GM06990 (cell line): Measurements from ENCODE around the gene AUTS2.

ENCODE experiments used
- DNase-seq: peaks from one replicate; pipeline ENCODE4 v3.0.0-alpha.2; 2011; ENCODE audit not compliant: insufficient read length; ENCODE audit errors: extremely low read depth
- H3K27me3 ChIP-seq: replicated peaks from 2 replicates; pipeline ENCODE4 v1.6.0; 2011; ENCODE audit warnings: low read length; ENCODE audit not compliant: control insufficient read depth, insufficient read depth
- H3K36me3 ChIP-seq: 2 replicates; pipeline ENCODE4 v1.5.1; 2011; ENCODE audit warnings: low read length; ENCODE audit not compliant: control insufficient read depth, insufficient read depth
- H3K4me3 ChIP-seq: replicated peaks from 2 replicates; pipeline ENCODE4 v1.5.1; 2011; ENCODE audit warnings: low read depth, mild to moderate bottlenecking, control low read depth, low read length
- CTCF ChIP-seq: IDR thresholded peaks from 2 replicates; pipeline ENCODE4 v1.5.1; 2011; ENCODE audit warnings: low read length, control low read depth, mild to moderate bottlenecking, inconsistent platforms; ENCODE audit not compliant: insufficient read depth, poor library complexity, severe bottlenecking

Gene AUTS2

GRCh38 chr7:69714886-69715576 lies 116.8 kb downstream of the AUTS2 start:
- Histone ChIP-seq H3K4me3 (no peak overlapping the region), H3K27me3 (no peaks in the 10 kb centered on the region), H3K36me3 (no peaks in the 10 kb centered on the region)
- no peak for DNase-seq
- no peak for TF ChIP-seq CTCF

DNA sequence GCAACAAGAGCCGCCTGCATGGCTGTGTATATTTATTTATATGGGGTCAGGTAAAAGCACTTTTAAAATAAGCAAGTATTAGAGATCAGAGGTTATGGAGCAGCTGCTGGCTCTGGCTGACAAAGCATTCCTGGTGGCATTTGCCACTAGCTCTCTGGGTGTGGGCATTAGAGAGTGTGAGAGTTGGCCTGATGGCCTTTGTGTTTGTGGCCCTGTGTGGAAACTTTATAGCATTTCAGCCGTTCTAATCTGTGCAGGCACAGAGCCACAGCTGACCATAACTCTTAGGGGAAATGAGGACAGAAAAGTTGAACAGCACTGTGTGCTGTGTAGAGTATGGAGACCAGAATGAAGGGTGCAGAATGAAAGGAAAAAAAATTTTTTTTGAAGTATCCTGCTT lies 118.9 kb downstream of the AUTS2 start:
- Histone ChIP-seq H3K36me3 (no peaks in the 10 kb centered on the region), H3K27me3 (0 out of 2 replicates have a peak, but pooled peaks cover 2% of the 10 kb centered on the region), H3K4me3 (no peak overlapping the region)
- DNase-seq = no peak
- TF ChIP-seq CTCF = no peak

GRCh38 chr7:69719717-69720116 lies 121.4 kb downstream of the AUTS2 start:
- DNase-seq = no peak
- TF ChIP-seq CTCF = no peak
- Histone ChIP-seq H3K36me3 (no peaks in the 10 kb centered on the region), H3K4me3 (no peak overlapping the region), H3K27me3 (0 out of 2 replicates have a peak, but pooled peaks cover 2% of the 10 kb centered on the region)

DNA sequence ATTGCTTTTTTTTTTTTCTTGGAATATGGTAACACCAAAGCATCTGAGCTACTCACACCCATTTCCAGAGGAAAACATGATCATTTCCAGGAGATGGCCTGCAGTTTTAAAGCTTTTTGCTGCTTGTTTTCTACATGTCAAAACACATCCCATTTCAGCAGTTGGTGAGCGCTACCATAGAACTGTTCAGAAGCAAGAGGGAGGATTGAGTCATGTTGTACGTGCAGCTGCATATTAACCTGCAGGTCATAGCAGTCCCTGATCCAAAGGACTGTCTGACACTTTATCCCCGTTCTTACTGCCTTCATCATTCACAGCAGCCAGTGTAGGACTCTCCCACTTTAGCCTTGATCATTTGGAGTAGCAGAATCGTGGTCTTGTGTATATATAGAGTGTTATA lies 124.6 kb downstream of the AUTS2 start:
- Histone ChIP-seq H3K4me3 (no peak overlapping the region), H3K36me3 (no peaks in the 10 kb centered on the region), H3K27me3 (0 out of 2 replicates have a peak, but pooled peaks cover 2% of the 10 kb centered on the region)
- DNase-seq = no peak
- no peak for TF ChIP-seq CTCF

- DNase-seq = no peak
- Histone ChIP-seq H3K27me3 (0 out of 2 replicates have a peak, but pooled peaks cover 2% of the 10 kb centered on the region), H3K36me3 (no peaks in the 10 kb centered on the region), H3K4me3 (no peak overlapping the region)
- TF ChIP-seq CTCF = no peak
Measured at GRCh38 chr7:69723663-69724062, 125.4 kb downstream of the AUTS2 start.
